Parathyroid adenoma (tissue), 2 donors: Measurements from ENCODE around the gene CTSA.

ENCODE experiments used
- H2AFZ ChIP-seq: fragments of 300-600 bp; sonication (generic); one replicate; pipeline ENCODE4 v1.7.0; 2017; ENCODE audit warnings: antibody characterized with exemption, mild to moderate bottlenecking
- H3K27ac ChIP-seq: fragments of 300-600 bp; sonication (generic); one replicate; pipeline ENCODE4 v1.7.0; 2017
- H3K27me3 ChIP-seq: fragments of 300-600 bp; sonication (generic); one replicate; pipeline ENCODE4 v1.7.0; 2017; ENCODE audit warnings: low read length; ENCODE audit not compliant: control insufficient read depth, insufficient read depth
- H3K36me3 ChIP-seq: fragments of 300-600 bp; sonication (generic); one replicate; pipeline ENCODE4 v1.7.0; 2017; ENCODE audit warnings: low read length; ENCODE audit not compliant: control insufficient read depth, insufficient read depth
- H3K4me1 ChIP-seq: fragments of 300-600 bp; sonication (generic); one replicate; pipeline ENCODE4 v1.7.0; 2017; ENCODE audit warnings: control low read depth
- H3K4me2 ChIP-seq: fragments of 300-600 bp; sonication (generic); one replicate; pipeline ENCODE4 v1.7.0; 2017; ENCODE audit warnings: low read length
- H3K4me3 ChIP-seq: fragments of 300-600 bp; sonication (generic); one replicate; pipeline ENCODE4 v1.7.0; 2017; ENCODE audit warnings: low read depth, low read length
- H3K79me2 ChIP-seq: fragments of 300-600 bp; sonication (generic); one replicate; pipeline ENCODE4 v1.7.0; 2017; ENCODE audit warnings: control low read depth
- H3K9ac ChIP-seq: fragments of 300-600 bp; sonication (generic); one replicate; pipeline ENCODE4 v1.7.0; 2017; ENCODE audit warnings: mild to moderate bottlenecking
- H3K9me3 ChIP-seq: fragments of 300-600 bp; sonication (generic); one replicate; pipeline ENCODE4 v1.7.0; 2017; ENCODE audit warnings: low read length; ENCODE audit not compliant: control insufficient read depth
- CTCF ChIP-seq: fragments of 300-600 bp; sonication (generic); IDR thresholded peaks from one replicate; pipeline ENCODE4 v1.7.0; 2017; ENCODE audit warnings: antibody characterized with exemption, mild to moderate bottlenecking
- donor health status: primary hyperparathyroidism.

Gene CTSA

DNA sequence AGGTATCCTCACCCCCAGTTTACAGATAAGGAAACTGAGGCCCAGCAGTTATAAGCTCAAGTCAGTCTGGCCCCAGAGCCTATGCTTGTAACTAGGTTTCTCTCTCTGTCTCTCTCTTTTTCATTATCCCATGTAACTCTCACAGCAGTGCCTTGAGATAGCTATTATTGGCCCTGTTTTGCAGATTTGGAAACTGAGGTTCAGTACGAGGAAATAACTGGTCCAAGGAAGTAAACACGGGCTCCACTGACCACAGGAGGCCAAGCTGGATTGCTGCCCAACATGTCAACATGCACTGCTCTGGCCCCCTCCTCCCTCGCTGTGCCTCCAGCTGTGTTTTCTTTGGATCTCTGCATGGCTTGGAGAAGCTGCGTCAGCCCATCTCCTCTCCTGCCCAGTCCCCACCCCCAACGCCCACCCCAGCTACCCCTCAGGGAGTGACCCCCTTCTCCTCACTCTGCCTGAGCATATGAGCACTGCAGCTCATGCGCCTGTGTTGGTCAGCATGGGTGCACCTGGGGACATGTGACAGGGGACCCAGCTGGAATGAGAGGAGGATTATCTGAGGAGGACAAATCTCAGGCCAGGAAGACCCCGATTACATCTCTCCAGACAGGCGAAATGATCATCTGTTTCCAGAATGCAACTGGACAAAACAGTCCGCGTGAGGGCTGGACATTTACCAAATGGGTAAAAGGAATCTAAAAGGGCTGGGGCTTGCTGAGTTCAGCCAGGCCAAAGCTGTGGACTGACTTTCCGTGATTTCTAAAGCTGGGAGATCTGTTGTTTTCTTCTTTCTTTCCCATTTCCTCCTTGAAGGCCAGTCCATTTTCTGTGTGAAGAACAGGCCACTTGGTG is 28.6 kb downstream of the CTSA start:
- H3K36me3 ChIP-seq, result no peaks in the 10 kb centered on the region
- no peak overlapping the region for H3K4me2 ChIP-seq
- peak overlapping the region; percentile 8 for H2AFZ ChIP-seq
- no peaks in the 10 kb centered on the region for H3K79me2 ChIP-seq
- no peaks in the 10 kb centered on the region for H3K27me3 ChIP-seq
- peak overlapping the region; percentile 24 for H3K27ac ChIP-seq
- no peak overlapping the region for H3K9ac ChIP-seq
- no peak for TF ChIP-seq CTCF
- peaks cover 8% of the 10 kb centered on the region for H3K4me1 ChIP-seq
- H3K4me3 ChIP-seq, result no peak overlapping the region
- H3K9me3 ChIP-seq, result no peaks in the 10 kb centered on the region

DNA sequence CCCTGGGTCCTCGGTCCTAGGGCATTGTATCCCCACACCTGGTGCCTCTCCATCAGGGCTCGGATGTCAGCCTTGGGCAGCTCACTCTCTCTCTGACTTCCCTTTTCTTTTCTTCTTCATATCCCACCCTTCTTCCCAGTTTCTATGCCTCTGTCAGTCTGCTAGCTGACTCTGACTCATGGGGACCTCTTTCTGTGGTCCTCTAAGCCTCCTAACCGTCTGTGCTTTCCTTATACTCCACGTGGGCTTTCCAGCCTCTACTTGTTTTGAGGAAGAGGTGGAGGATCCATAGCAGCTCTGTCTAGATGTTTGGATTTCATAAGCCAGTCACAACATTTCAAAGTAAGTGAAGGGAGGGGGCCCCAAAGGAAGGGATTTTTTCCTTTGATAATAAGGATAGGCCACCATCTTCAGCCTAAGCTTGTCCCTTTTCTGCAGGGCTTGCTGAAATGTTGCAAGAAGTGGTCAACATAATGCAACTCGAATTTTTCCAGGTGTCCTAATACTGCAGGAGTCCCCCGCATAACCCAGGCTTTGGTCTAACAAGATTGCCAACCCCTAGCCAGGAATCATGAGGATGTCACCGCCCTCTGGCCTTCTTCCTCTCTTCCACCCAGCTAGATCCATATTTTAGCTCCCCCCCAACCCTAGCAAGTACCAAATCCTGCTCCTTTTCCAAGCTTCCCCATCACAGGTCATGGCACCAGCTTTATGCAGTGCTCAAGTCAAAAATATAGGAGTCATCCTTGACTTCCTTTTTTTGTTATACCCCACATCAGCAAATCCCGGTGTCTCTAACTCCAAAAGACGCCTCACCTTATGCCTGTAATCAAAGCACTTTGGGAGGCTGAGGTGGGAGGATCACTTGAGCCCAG is 29.6 kb downstream of the CTSA start:
- peak overlapping the region; percentile 8 for H2AFZ ChIP-seq
- no peaks in the 10 kb centered on the region for H3K27me3 ChIP-seq
- no peak overlapping the region for H3K9ac ChIP-seq

DNA sequence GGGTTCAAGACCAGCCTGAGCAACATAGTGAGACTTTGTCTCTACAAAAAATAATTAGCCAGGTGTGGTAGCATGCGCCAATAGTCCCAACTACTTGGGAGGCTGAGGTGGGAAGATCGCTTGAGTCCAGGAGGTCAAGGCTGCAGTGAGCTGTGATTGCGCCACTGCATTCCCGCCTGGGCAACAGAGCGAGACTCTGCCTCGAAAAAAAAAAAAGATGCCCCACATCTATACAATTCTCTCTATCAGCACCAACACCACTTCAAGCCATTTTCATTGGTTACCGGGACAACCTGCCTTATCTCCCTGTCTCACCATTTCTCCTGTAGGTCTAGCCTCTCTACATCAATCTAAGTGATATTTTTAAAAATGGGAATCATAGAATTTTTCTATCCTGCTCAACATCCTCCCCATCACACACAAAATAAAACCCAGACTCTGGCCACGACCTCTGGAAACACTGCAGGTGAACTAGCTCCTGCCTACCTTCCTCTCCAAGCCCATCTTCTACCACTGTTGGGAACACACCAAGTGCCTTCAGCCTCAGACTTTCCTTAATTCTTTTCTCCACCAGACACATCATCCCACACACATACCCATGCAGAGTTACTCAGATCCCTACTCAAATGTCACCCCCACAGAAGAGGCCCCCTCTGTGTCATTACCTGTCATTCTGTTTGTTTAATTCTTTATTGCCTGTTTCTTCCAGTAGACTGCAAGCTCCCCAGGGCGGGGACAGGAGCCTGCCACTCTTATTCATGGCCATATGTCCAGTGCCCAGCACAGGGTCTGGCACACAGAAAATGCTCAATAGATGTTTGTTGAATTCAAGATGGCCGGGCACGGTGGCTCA is 30.4 kb downstream of the CTSA start:
- Histone ChIP-seq H3K9me3 (no peaks in the 10 kb centered on the region), H3K9ac (no peak overlapping the region), H2AFZ (no peak overlapping the region), H3K4me3 (no peak overlapping the region), H3K4me1 (peaks cover 12% of the 10 kb centered on the region), H3K27ac (no peak overlapping the region), H3K27me3 (no peaks in the 10 kb centered on the region), H3K36me3 (no peaks in the 10 kb centered on the region), H3K4me2 (no peak overlapping the region), H3K79me2 (no peaks in the 10 kb centered on the region)
- TF ChIP-seq CTCF, result no peak

More for the DNA sequence above, 29.6 kb downstream of the CTSA start:
- H3K36me3 ChIP-seq, result no peaks in the 10 kb centered on the region
- H3K27ac ChIP-seq, result peak overlapping the region; percentile 2
- H3K4me3 ChIP-seq, result no peak overlapping the region
- H3K4me1 ChIP-seq, result peaks cover 12% of the 10 kb centered on the region
- H3K9me3 ChIP-seq, result no peaks in the 10 kb centered on the region
- no peaks in the 10 kb centered on the region for H3K79me2 ChIP-seq
- no peak for TF ChIP-seq CTCF
- no peak overlapping the region for H3K4me2 ChIP-seq

- Histone ChIP-seq H3K79me2 (no peaks in the 10 kb centered on the region), H3K4me2 (peak overlapping the region; percentile 78), H3K9ac (no peak overlapping the region), H3K4me3 (peak overlapping the region; percentile 52), H3K9me3 (no peaks in the 10 kb centered on the region), H3K36me3 (no peaks in the 10 kb centered on the region), H3K4me1 (peaks cover 12% of the 10 kb centered on the region), H3K27me3 (no peaks in the 10 kb centered on the region), H3K27ac (peak overlapping the region; percentile 89), H2AFZ (peak overlapping the region; percentile 82)
- no peak for TF ChIP-seq CTCF
Observed at GRCh38 chr20:45924391-45925261, 33.5 kb downstream of the CTSA start.
